Measurements from ENCODE around the gene KLHDC4. TPM values are rescaled to one million over a fixed set of nuclear protein-coding genes. Genes with fewer than 3 reads are reported as not detected.

The KLHDC4 gene
- polyA plus RNA-seq, 3 donors, result 21.5 to 28.1 (median 22.8) TPM

- 29 to 55% (median 46%) methylated on average over 14 of the region's 14 CpGs for WGBS, 3 donors
Observed at GRCh38 chr16:87658564-87659225, 107.1 kb downstream of the KLHDC4 start.

More at GRCh38 chr16:87658564-87659225, 107.1 kb downstream of the KLHDC4 start:
- no peak overlapping the region for H3K27ac ChIP-seq (ENCODE audit: low read depth, low read length)

Other genes starting within 250 kb of the KLHDC4 start
- under 1 TPM in 2 of 3 donors, not detected in 1; 0.07 to 0.17 TPM for gene JPH3, start 163.5 kb downstream of the KLHDC4 start, polyA plus RNA-seq
- gene SLC7A5, start 103.5 kb upstream of the KLHDC4 start, polyA plus RNA-seq, result 10 to 100 TPM in 1 of 3 donors, 1 to 10 TPM in 2; 1.9 to 28.2 (median 3.4) TPM
- not detected for gene CA5A, start 170.5 kb upstream of the KLHDC4 start, polyA plus RNA-seq
- gene BANP, start 185.4 kb upstream of the KLHDC4 start, polyA plus RNA-seq, result 10 to 100 TPM in 2 of 3 donors, 1 to 10 TPM in 1; 6.0 to 12.3 (median 11.7) TPM

Measured in adipose tissue (tissue), 3 donors.